HT1080 (cell line): ENCODE measurements around the gene ACOT7. TPM values are rescaled to one million over a fixed set of nuclear protein-coding genes. Genes with fewer than 3 reads are reported as not detected.
A peak's percentile ranks its signal among the peaks of the same experiment; 100 is the strongest.

Source experiments
- DNase-seq: peaks from one replicate; pipeline ENCODE4 v3.0.0-alpha.2; 2015; ENCODE audit warnings: low read depth
- total RNA-seq: library from RNA; depleted of rRNA; stranded (reverse); fragments of >200 nt; shearing (Covaris generic); gene quantifications from 2 replicates; pipeline ENCODE4 v1.2.3, GENCODE V29; 2014

Gene ACOT7
- total RNA-seq, 1 experiment from 2014 or later, result 179 TPM

- no peak for DNase-seq
These were observed 141.7 kb downstream of the ACOT7 start for GRCh38 chr1:6251681-6252373.

- DNase-seq, result no peak
These were observed 142.3 kb downstream of the ACOT7 start for GRCh38 chr1:6251233-6251632.

- no peak for DNase-seq
These were observed 143.6 kb downstream of the ACOT7 start for GRCh38 chr1:6249739-6250689.

- no peak for DNase-seq
These were observed 144.4 kb downstream of the ACOT7 start for GRCh38 chr1:6248932-6249738.

- no peak for DNase-seq
These were observed 145.3 kb downstream of the ACOT7 start for GRCh38 chr1:6248161-6248776.

GRCh38 chr1:6247651-6248050 lies 145.9 kb downstream of the ACOT7 start:
- no peak for DNase-seq

- DNase-seq, result peak; percentile 64
These were observed 146.8 kb downstream of the ACOT7 start for GRCh38 chr1:6246497-6247467.

- no peak for DNase-seq
These were observed 147.6 kb downstream of the ACOT7 start for GRCh38 chr1:6245869-6246496.

GRCh38 chr1:6245086-6245868 lies 148.3 kb downstream of the ACOT7 start:
- peak; percentile 75 for DNase-seq

- no peak for DNase-seq
These were observed 149.0 kb downstream of the ACOT7 start for GRCh38 chr1:6244401-6245049.

GRCh38 chr1:6243993-6244392 lies 149.6 kb downstream of the ACOT7 start, which contains the start of gene HES3:
TSS of gene HES3 (plus strand) at chr1:6244179. CDS start at chr1:6244366, 187 bp downstream.
- DNase-seq, result no peak

- no peak for DNase-seq
These were observed 150.3 kb downstream of the ACOT7 start for GRCh38 chr1:6243053-6243834.

- no peak for DNase-seq
These were observed 151.5 kb downstream of the ACOT7 start for GRCh38 chr1:6241887-6242740.

- no peak for DNase-seq
These were observed 152.3 kb downstream of the ACOT7 start for GRCh38 chr1:6241107-6241886.
